Liver (tissue), 9 donors: ENCODE data around the gene SLIT1. TPM values are rescaled to one million over a fixed set of nuclear protein-coding genes. Genes with fewer than 3 reads are reported as not detected.

ENCODE experiments used
- DNase-seq: peaks from one replicate; pipeline ENCODE4 v3.0.0-alpha.2; 2017; ENCODE audit warnings: low spot score
- H3K27ac ChIP-seq, 2 donors: one replicate each; pipeline ENCODE4 v1.7.0; 2013; ENCODE audit warnings: inconsistent platforms in 2 of 2, low read length in 2 of 2, control low read depth in 1 of 2, low read depth in 1 of 2, mild to moderate bottlenecking in 1 of 2
- H3K27me3 ChIP-seq, 4 donors: one replicate each; pipeline versions ENCODE4 v1.6.1 to v1.7.0; 2013; ENCODE audit warnings: low read length in 3 of 4, inconsistent platforms in 1 of 4, mild to moderate bottlenecking in 1 of 4, moderate library complexity in 1 of 4; ENCODE audit not compliant: control insufficient read depth in 4 of 4, insufficient read depth in 4 of 4
- H3K36me3 ChIP-seq, 4 donors: one replicate each; pipeline versions ENCODE4 v1.6.1 to v1.7.0; 2013; ENCODE audit warnings: low read length in 3 of 4, mild to moderate bottlenecking in 3 of 4, low read depth in 1 of 4, moderate library complexity in 1 of 4; ENCODE audit not compliant: control insufficient read depth in 4 of 4, insufficient read depth in 3 of 4
- H3K4me1 ChIP-seq, 4 donors: one replicate each; pipeline versions ENCODE4 v1.6.1 to v1.7.0; 2013; ENCODE audit warnings: low read length in 3 of 4, mild to moderate bottlenecking in 3 of 4, moderate library complexity in 1 of 4; ENCODE audit not compliant: control insufficient read depth in 4 of 4, insufficient read depth in 4 of 4
- H3K4me3 ChIP-seq, 3 donors: one replicate each; pipeline versions ENCODE4 v1.6.1 to v1.7.0; 2013; ENCODE audit warnings: low read length in 3 of 3, control low read depth in 1 of 3, low read depth in 1 of 3, mild to moderate bottlenecking in 1 of 3
- H3K9ac ChIP-seq, 2 donors: one replicate each; pipeline ENCODE4 v1.7.0; 2013; ENCODE audit warnings: low read length in 2 of 2, mild to moderate bottlenecking in 2 of 2, moderate library complexity in 2 of 2, control low read depth in 1 of 2, low read depth in 1 of 2
- H3K9me3 ChIP-seq, 4 donors: one replicate each; pipeline versions ENCODE4 v1.6.1 to v1.7.0; 2013; ENCODE audit warnings: low read length in 3 of 4; ENCODE audit not compliant: control insufficient read depth in 4 of 4
- ATF3 ChIP-seq: IDR thresholded peaks from 2 replicates; pipeline ENCODE4 v1.6.1; 2016; ENCODE audit warnings: antibody characterized with exemption
- CTCF ChIP-seq: fragments of 150-350 bp; IDR thresholded peaks from 2 replicates; pipeline ENCODE4 v1.5.1; 2017; ENCODE audit warnings: improper control_type of control experiment, low read depth, low read length; ENCODE audit not compliant: missing input control
- EGR1 ChIP-seq, 2 donors: IDR thresholded peaks; 2 replicates each; pipeline ENCODE4 v1.6.1; 2016 to 2018; ENCODE audit warnings: antibody characterized with exemption in 2 of 2, low read depth in 2 of 2
- FOXA2 ChIP-seq: IDR thresholded peaks from 2 replicates; pipeline ENCODE4 v1.6.1; 2016; ENCODE audit warnings: antibody characterized with exemption
- GABPA ChIP-seq, 2 donors: IDR thresholded peaks in 1 of 2; conservative IDR thresholded peaks in 1 of 2; 2 replicates each; pipeline ENCODE4 v1.6.1; 2016; ENCODE audit warnings: antibody characterized with exemption in 2 of 2, mild to moderate bottlenecking in 1 of 2, moderate library complexity in 1 of 2
- HNF4A ChIP-seq, 2 donors: conservative IDR thresholded peaks; 2 replicates each; pipeline ENCODE4 v1.6.1; 2016; ENCODE audit warnings: antibody characterized with exemption in 2 of 2, mild to moderate bottlenecking in 2 of 2
- HNF4G ChIP-seq: IDR thresholded peaks from 2 replicates; pipeline ENCODE4 v1.6.1; 2016; ENCODE audit warnings: antibody characterized with exemption
- JUND ChIP-seq, 2 donors: IDR thresholded peaks; 2 replicates each; pipeline ENCODE4 v1.6.1; 2016; ENCODE audit warnings: antibody characterized with exemption in 2 of 2
- MAX ChIP-seq: IDR thresholded peaks from 2 replicates; pipeline ENCODE4 v1.6.1; 2016; ENCODE audit warnings: antibody characterized with exemption
- NR2F2 ChIP-seq: IDR thresholded peaks from 2 replicates; pipeline ENCODE4 v1.6.1; 2016; ENCODE audit warnings: antibody characterized with exemption
- RAD21 ChIP-seq, 2 donors: IDR thresholded peaks; 2 replicates each; pipeline ENCODE4 v1.6.1; 2016; ENCODE audit warnings: antibody characterized with exemption in 2 of 2, mild to moderate bottlenecking in 2 of 2
- RXRA ChIP-seq, 2 donors: IDR thresholded peaks; 2 replicates each; pipeline ENCODE4 v1.6.1; 2017 to 2018; ENCODE audit warnings: antibody characterized with exemption in 2 of 2, mild to moderate bottlenecking in 1 of 2
- SP1 ChIP-seq: IDR thresholded peaks from 2 replicates; pipeline ENCODE4 v1.6.1; 2018; ENCODE audit warnings: antibody characterized with exemption, mild to moderate bottlenecking
- TAF1 ChIP-seq: conservative IDR thresholded peaks from 2 replicates; pipeline ENCODE4 v1.6.1; 2016; ENCODE audit warnings: antibody characterized with exemption, mild to moderate bottlenecking
- YY1 ChIP-seq: IDR thresholded peaks from 2 replicates; pipeline ENCODE4 v1.6.1; 2016; ENCODE audit warnings: antibody characterized with exemption, mild to moderate bottlenecking
- ZBTB33 ChIP-seq: IDR thresholded peaks from 2 replicates; pipeline ENCODE4 v1.6.1; 2016; ENCODE audit warnings: antibody characterized with exemption
- WGBS: extraction: QIAGEN DNeasy Blood & Tissue Kit; methylation state at CpG from one replicate; pipeline ENCODE4 v1.1.7; 2013; 5-methylcytosine and 5-hydroxymethylcytosine counted together
- polyA plus RNA-seq, 2 donors: library from polyadenylated mRNA; stranded (reverse) in 1 of 2; unstranded in 1 of 2; fragments of 200-250 nt in 1 of 2; fragments of >200 nt in 1 of 2; fragmentation: Nextera tagmentation in 1 of 2; extraction: Ambion mirVana in 1 of 2; gene quantifications; one replicate each; pipeline versions ENCODE4 v1.2.1 to v1.2.3, GENCODE V29; 2013 to 2015
- total RNA-seq, 2 donors: library from RNA; depleted of rRNA; stranded (reverse); fragments of >200 nt; gene quantifications; one replicate each; pipeline ENCODE4 v1.2.3, GENCODE V29; 2014
- donor health status: healthy.
- donor health status: healthy.
- donor health status: healthy.
- donor health status: healthy.
- donor health status: healthy.

Gene SLIT1
- total and polyA plus RNA-seq, 4 donors: under 0.01 to 0.14 (median 0.06) TPM

GRCh38 chr10:96958071-96958470, 227.7 kb downstream of the SLIT1 start:
- H3K4me3 ChIP-seq: no peak overlapping the region
- H3K36me3 ChIP-seq: peaks cover 2 to 26% (median 18%) of the 10 kb centered on the region in 4 donors
- H3K27me3 ChIP-seq: no peaks in the 10 kb centered on the region
- H3K27ac ChIP-seq: no peak overlapping the region
- H3K9ac ChIP-seq: no peak overlapping the region
- 98% methylated on average over 2 of the region's 2 CpGs for WGBS
- no peaks in the 10 kb centered on the region for H3K9me3 ChIP-seq
- no peaks in the 10 kb centered on the region for H3K4me1 ChIP-seq
- no peak for DNase-seq
- no peak for TF ChIP-seq EGR1 (IDR thresholded peaks at IDR 0.05; ENCODE audit: low read depth in 2 of 2)
- TF ChIP-seq HNF4G: no peak
- TF ChIP-seq MAX: no peak
- TF ChIP-seq NR2F2: no peak
- TF ChIP-seq RXRA (IDR thresholded peaks at IDR 0.05): no peak
- TF ChIP-seq JUND (IDR thresholded peaks at IDR 0.05): no peak
- no peak for TF ChIP-seq HNF4A (conservative IDR thresholded peaks at IDR 0.05)
- TF ChIP-seq RAD21 (IDR thresholded peaks at IDR 0.05): no peak
- no peak for TF ChIP-seq YY1
- TF ChIP-seq CTCF: no peak
- TF ChIP-seq ZBTB33: no peak
- no peak for TF ChIP-seq SP1
- TF ChIP-seq FOXA2: no peak
- TF ChIP-seq GABPA (IDR thresholded peaks at IDR 0.05 in 1 of 2, conservative IDR thresholded peaks at IDR 0.05 in 1 of 2): no peak
- TF ChIP-seq ATF3: no peak

- no peaks in the 10 kb centered on the region for H3K27me3 ChIP-seq
- no peak overlapping the region for H3K4me3 ChIP-seq
- H3K4me1 ChIP-seq: no peaks in the 10 kb centered on the region
- 91% methylated on average over 4 of the region's 4 CpGs for WGBS
- H3K36me3 ChIP-seq: peaks cover 2 to 26% (median 21%) of the 10 kb centered on the region in 4 donors
- H3K27ac ChIP-seq: no peak overlapping the region
- TF ChIP-seq TAF1 (no peak), ZBTB33 (no peak), RAD21 (IDR thresholded peaks at IDR 0.05) (no peak), ATF3 (no peak), RXRA (IDR thresholded peaks at IDR 0.05) (no peak), JUND (IDR thresholded peaks at IDR 0.05) (no peak), HNF4A (conservative IDR thresholded peaks at IDR 0.05) (no peak), GABPA (IDR thresholded peaks at IDR 0.05 in 1 of 2, conservative IDR thresholded peaks at IDR 0.05 in 1 of 2) (no peak), FOXA2 (no peak)
- H3K9ac ChIP-seq: no peak overlapping the region
- H3K9me3 ChIP-seq: no peaks in the 10 kb centered on the region
- DNase-seq: no peak
Measured at GRCh38 chr10:96955794-96956193, 230.0 kb downstream of the SLIT1 start.
